Right lobe of liver (tissue), 6 donors: ENCODE results near the gene WSB2. TPM values are rescaled to one million over a fixed set of nuclear protein-coding genes. Genes with fewer than 3 reads are reported as not detected.

Source experiments
- ATAC-seq, 4 donors: fragments of 200-7000 bp; cut with Tn5 transposase; one replicate each; pipeline ENCODE4 v1.9.1; 2020; ENCODE audit warnings: mild to moderate bottlenecking in 4 of 4, moderate library complexity in 4 of 4
- DNase-seq, 3 donors: peaks; one replicate each; pipeline ENCODE4 v3.0.0-alpha.2; 2020
- H3K27ac ChIP-seq, 3 donors: fragments of 200-600 bp; one replicate each; pipeline ENCODE4 v1.8.0; 2022
- H3K27me3 ChIP-seq, 2 donors: fragments of 200-600 bp; one replicate each; pipeline ENCODE4 v1.8.0; 2022
- H3K36me3 ChIP-seq, 4 donors: fragments of 200-600 bp; sonication (generic) in 1 of 4; one replicate each; pipeline versions ENCODE4 v1.5.1 to v1.8.0; 2017 to 2022; ENCODE audit warnings: control low read depth in 1 of 4
- H3K4me1 ChIP-seq, 4 donors: fragments of 200-600 bp; sonication (generic) in 1 of 4; one replicate each; pipeline versions ENCODE4 v1.5.1 to v1.8.0; 2017 to 2022; ENCODE audit warnings: control low read depth in 1 of 4
- H3K4me3 ChIP-seq, 3 donors: fragments of 200-600 bp; one replicate each; pipeline ENCODE4 v1.8.0; 2022
- H3K9me3 ChIP-seq, 4 donors: fragments of 200-600 bp; sonication (generic) in 1 of 4; one replicate each; pipeline versions ENCODE4 v1.5.1 to v1.8.0; 2017 to 2022; ENCODE audit warnings: control low read depth in 1 of 4
- CTCF ChIP-seq, 4 donors: fragments of 200-600 bp in 3 of 4; fragments of 450-650 bp in 1 of 4; IDR thresholded peaks; one replicate each; pipeline versions ENCODE4 v1.5.1 to v1.8.0; 2016 to 2022; ENCODE audit warnings: antibody characterized with exemption in 4 of 4, mild to moderate bottlenecking in 2 of 4
- POLR2A ChIP-seq: fragments of 450-650 bp; IDR thresholded peaks from one replicate; pipeline ENCODE4 v1.6.1; 2017; ENCODE audit warnings: antibody characterized with exemption, mild to moderate bottlenecking
- WGBS: methylation state at CpG from one replicate; pipeline ENCODE4 v1.1.6; 2018; ENCODE audit warnings: low coverage, low lambda C conversion rate; ENCODE audit not compliant: insufficient coverage; ENCODE audit errors: missing lambda C conversion rate; 5-methylcytosine and 5-hydroxymethylcytosine counted together
- intact Hi-C, 2 donors: fragments of 100-400 bp; cut with DNase I; formaldehyde crosslinking; loops; one replicate each; pipeline versions ENCODE4 v1.11.2 to v1.14.1; 2022
- total RNA-seq, 6 experiments: library from RNA; depleted of rRNA in 2 of 6; stranded (reverse); fragments of >200 nt in 2 of 6; fragmentation: NEBNext Ultra II Directional in 3 of 6; extraction: Animal tissue kit (Norgen Biotek cat#: 25700) in 3 of 6; gene quantifications; one replicate each; pipeline versions ENCODE4 v1.1.0 to v1.2.4, GENCODE V29; 2016 to 2023
- donor health status: DM: no; HTN: yes; CAD: no.
- donor health status: DM: no; HTN: no; CAD: no.
- donor health status: DM: no; HTN: no; CAD: no.
- donor health status: DM: no; HTN: yes; CAD: no.
- donor health status: DM: no; HTN: yes; CAD: no.

The WSB2 gene
- total RNA-seq, 6 experiments from 2014 or later = 27.5 to 73.9 (median 49.0) TPM

- intact Hi-C loops = no loop called here
- WGBS = 3% methylated on average over 41 of the region's 44 CpGs
- H3K27me3 ChIP-seq = no peaks in the 10 kb centered on the region
- ATAC-seq (peak; percentile 29 to 53 (median 42)), DNase-seq (peak; percentile 37 to 56 (median 46))
- H3K4me1 ChIP-seq = peaks cover 0 to 39% (median 16%) of the 10 kb centered on the region in 4 donors
- peak overlapping the region; percentile 40 to 80 (median 58) for H3K4me3 ChIP-seq
- H3K9me3 ChIP-seq = no peaks in the 10 kb centered on the region
- peak overlapping the region; percentile 69 to 93 (median 76) for H3K27ac ChIP-seq
- no peaks in the 10 kb centered on the region for H3K36me3 ChIP-seq
- TF ChIP-seq POLR2A (peak; percentile 22), CTCF (IDR thresholded peaks at IDR 0.05) (no peak)
These were observed 1.2 kb upstream of the WSB2 start for GRCh38 chr12:118061873-118062843.

GRCh38 chr12:118060301-118061010 lies 523 bp downstream of the WSB2 start:
- no peaks in the 10 kb centered on the region for H3K27me3 ChIP-seq
- WGBS = 2% methylated on average over 17 of the region's 46 CpGs
- ATAC-seq (peak; percentile 38 to 65 (median 48)), DNase-seq (peak; percentile 69 to 77 (median 76))
- peak overlapping the region; percentile 84 to 97 (median 96) for H3K27ac ChIP-seq
- TF ChIP-seq CTCF (IDR thresholded peaks at IDR 0.05) (no peak), POLR2A (no peak)
- intact Hi-C loops = no loop called here
- no peaks in the 10 kb centered on the region for H3K9me3 ChIP-seq
- H3K4me1 ChIP-seq = peaks cover 0 to 56% (median 25%) of the 10 kb centered on the region in 4 donors
- H3K36me3 ChIP-seq = no peaks in the 10 kb centered on the region
- peak overlapping the region; percentile 71 to 80 (median 77) for H3K4me3 ChIP-seq

- WGBS = 9% methylated on average over 11 of the region's 11 CpGs
- H3K9me3 ChIP-seq = no peaks in the 10 kb centered on the region
- DNase-seq = no peak
- H3K27me3 ChIP-seq = no peaks in the 10 kb centered on the region
- H3K27ac ChIP-seq = peak overlapping the region; percentile 84 to 97 (median 96)
- peak overlapping the region; percentile 71 to 80 (median 77) for H3K4me3 ChIP-seq
- H3K36me3 ChIP-seq = no peaks in the 10 kb centered on the region
- ATAC-seq = peak in 1 of 4 donors; percentile 10
- no peak for TF ChIP-seq CTCF (IDR thresholded peaks at IDR 0.05)
- TF ChIP-seq POLR2A = no peak
- intact Hi-C loops = no loop called here
- H3K4me1 ChIP-seq = peaks cover 0 to 64% (median 29%) of the 10 kb centered on the region in 4 donors
These were observed 1.4 kb downstream of the WSB2 start for GRCh38 chr12:118059341-118060191.

DNA sequence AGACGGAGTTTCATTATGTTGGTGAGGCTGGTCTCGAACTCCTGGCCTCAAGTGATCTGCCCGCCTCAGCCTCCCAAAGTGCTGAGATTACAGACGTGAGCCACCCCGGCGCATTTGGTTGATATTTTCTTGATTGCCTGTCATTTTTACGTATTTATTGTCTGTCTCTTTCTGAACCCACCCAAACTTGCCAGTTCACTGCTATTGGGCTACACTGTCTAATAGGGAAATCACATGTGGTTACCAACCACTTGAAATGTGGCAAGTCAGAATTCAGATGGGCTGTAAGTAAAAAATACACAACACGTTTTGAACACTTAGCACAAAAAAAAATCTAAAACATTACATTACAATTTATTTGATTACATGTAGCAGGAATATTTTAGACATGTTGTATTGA lies 2.1 kb downstream of the WSB2 start:
- no peaks in the 10 kb centered on the region for H3K27me3 ChIP-seq
- peaks cover 0 to 67% (median 31%) of the 10 kb centered on the region in 4 donors for H3K4me1 ChIP-seq
- intact Hi-C loops = no loop called here
- ATAC-seq (no peak), DNase-seq (no peak)
- 82% methylated on average over 8 of the region's 8 CpGs for WGBS
- H3K4me3 ChIP-seq = no peak overlapping the region
- H3K27ac ChIP-seq = peak overlapping the region in 1 of 3 donors; percentile 96
- no peaks in the 10 kb centered on the region for H3K9me3 ChIP-seq
- no peaks in the 10 kb centered on the region for H3K36me3 ChIP-seq
- TF ChIP-seq POLR2A (no peak), CTCF (IDR thresholded peaks at IDR 0.05) (no peak)
